Measurements from ENCODE around the gene VN1R5.
"Not testable (repeated sequence)": the region's sequence is repeated elsewhere in the genome, so short reads cannot be mapped to it uniquely, and the experiment has no call there.

VN1R5 gene

DNA sequence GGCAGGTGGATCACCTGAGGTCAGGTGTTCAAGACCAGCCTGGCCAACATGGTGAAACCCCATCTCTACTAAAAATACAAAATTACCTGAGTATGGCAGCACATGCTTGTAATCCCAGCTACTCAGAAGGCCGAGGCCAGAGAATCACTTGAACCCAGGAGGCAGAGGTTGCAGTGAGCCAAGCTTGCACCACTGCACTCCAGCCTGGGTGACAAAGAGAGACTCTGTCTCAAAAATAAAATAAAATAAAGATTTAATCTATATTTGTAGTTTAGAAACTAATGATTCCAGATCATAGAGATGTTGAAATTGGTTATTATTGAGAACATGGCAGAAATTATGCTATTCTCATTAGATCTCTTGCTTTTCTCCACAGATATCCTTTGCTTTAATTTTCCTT lies at the start of gene VN1R5:
Gene VN1R5 (plus strand): TSS at position 301 of the 400 bp plus-strand sequence.
- DNase-seq, result not testable (repeated sequence)

DNA sequence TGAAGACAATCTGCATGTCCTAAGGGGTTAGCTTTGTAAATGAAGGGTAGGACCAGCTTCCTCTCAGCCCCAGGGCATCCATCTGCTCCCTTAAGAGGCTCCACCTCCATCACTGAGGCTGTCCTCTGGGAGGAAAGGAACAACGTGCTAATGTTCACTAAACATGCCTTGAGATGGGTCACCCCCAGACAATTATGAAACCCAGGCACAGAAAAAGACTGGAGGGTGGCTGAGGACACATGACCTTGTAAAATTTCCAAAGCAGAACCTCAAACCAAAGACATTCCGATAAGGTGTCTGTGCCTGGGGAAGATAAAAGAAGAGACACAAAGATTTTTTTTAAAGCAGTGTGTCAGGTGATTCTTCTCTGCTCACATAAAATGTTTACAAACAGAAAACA lies 46.5 kb upstream of the VN1R5 start:
- DNase-seq, result no peak

DNA sequence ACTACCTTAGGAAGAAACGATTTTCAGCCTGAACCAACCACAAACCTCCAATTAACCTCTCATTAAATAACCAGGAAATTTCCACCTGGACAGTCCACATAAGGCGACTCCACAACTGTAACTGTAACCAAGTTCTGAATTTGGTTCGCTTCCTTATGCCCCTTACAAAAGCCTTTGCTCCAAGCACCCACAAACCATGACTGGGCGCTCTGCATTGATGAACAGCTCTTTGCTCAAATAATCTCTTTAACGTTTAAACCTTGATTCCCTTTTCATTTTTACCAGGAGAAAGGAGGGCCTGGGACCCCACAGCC lies 45.9 kb upstream of the VN1R5 start:
- no peak for DNase-seq

DNA sequence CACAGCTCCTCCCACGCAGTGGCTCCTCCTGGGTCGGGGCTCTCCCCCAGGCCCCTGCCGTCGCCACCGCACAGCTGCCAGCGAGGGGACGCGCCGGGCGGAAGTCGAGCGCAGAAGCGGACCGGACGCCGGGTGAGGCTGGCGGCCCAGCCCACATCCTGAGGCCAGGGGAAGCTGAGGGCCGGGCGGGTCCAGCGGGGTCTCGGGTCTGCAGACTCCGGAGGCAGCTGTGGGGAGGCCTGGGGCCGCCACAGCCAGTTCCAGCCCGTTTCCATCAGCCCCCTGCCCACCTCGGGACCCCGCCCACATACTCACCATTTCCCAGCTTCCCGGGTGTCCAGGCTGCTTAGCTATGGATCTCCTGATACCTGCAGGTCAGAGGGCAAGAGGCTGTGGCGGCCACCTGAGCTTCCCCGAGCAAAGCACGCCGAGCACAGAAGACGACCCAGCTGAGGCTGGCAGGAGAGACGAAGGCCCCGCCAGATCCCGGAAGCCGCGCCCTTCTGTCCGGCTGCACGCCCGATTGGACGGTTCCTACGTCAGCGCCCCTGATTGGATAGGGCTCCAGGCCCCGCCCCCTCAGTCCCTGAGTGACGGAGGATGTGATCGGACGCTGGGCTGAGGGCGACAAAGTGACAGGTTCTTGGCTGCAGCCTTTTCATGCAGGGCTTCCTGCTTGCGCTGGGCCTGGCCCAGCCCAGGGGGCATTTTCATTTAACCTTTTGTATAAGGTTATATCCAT lies 45.3 kb upstream of the VN1R5 start:
- peak; percentile 97 for DNase-seq

DNA sequence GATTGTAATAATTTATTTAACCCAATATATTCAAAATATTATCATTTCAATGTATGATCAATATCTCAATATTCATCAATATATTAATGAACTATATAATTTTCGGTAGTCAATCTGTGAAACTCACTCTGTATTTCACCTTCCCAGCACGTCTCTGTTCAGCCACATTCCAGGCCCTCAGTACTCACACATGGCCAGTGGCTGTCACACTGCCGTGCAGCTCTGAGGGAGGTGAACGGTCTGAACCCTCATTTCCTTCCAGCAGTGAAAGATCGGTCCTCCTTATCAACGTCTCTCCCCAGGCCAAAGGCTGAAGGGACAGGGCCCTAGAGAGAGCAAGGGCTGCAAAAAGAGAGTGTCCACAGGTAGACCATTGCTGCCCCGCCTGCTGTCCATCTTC lies 44.5 kb upstream of the VN1R5 start:
- no peak for DNase-seq

DNA sequence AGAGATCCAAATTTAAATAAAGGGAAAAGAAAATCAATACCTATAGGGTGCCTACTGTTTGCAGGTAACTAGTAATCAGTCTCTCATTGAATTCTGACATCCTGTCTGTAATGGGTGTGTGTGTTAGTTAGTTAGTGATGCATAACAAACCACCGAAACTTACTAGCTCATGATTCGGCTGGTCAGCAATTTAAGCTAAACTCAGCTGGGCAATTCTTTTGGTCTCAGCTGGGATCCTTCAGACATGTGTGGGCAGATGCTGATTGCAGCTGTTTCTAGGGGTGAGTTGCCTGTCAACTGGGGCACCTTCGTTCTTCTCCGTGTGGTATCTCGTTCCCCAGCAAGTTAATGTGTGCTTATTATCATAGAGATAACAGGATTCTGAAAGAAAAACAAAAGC lies 43.9 kb upstream of the VN1R5 start:
- no peak for DNase-seq

DNA sequence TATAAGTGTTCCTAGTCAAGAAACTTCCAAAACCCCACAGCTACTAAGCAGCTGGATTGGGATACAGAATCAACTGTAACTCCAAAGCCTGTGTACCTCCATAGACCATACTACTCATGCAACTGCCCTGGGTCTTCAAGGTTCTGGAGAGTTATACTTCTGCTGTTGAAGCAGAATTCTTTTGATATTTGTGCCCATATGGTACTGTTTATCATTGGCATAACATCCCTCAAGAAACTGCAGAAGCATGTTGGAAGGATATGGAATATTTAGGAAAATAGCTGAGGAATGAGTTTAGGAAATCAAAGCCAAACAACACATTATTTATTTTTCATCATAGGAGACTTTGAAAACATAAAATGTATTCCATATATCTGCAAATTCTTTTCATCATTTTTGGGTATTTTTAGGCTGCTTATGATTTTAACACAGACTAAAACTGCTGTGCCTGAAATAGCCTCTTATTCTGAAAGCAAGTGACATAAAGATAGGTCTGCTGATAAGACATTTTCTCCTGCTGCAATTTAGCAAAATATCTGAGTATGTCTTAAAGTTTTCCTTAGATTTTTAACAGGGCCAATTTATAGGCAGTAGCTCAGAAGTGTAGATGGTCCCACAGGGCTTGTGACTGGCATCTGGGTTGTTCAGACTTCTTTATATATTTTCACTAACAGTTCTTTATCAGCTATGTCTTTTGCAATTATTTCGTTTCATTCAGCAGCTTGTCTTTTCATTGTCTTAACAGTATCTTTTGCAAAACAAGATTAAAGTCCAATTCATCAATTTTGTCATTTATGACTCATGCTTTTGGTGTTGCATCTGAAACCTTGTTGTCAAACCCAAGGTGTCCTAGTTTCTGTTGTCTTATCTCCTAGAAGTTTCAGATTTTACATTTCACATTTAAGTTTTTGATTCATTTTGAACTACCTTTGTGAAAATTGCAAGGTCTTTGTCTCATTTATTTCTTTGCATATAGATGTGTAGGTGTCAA lies 43.0 kb upstream of the VN1R5 start:
- DNase-seq, result no peak

DNA sequence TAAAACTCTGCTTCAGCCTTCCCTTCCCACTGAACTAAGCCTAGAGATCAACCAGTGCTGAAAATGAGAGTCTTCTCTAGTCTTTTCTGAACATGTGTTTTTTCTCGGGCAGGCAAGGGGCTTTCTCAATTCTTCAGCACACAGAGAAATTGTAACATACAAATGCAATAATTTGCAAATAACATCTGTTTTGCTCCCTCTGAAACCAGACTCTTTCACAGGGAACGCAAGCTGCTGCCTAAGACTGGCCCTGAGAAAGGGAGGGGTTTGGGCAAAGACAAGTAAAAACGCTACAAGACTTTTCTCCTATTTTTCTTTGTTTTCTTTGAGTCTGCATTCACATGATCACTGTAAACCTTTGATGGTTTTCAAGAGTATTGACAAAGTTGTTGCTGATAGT lies 39.6 kb upstream of the VN1R5 start:
- no peak for DNase-seq

DNA sequence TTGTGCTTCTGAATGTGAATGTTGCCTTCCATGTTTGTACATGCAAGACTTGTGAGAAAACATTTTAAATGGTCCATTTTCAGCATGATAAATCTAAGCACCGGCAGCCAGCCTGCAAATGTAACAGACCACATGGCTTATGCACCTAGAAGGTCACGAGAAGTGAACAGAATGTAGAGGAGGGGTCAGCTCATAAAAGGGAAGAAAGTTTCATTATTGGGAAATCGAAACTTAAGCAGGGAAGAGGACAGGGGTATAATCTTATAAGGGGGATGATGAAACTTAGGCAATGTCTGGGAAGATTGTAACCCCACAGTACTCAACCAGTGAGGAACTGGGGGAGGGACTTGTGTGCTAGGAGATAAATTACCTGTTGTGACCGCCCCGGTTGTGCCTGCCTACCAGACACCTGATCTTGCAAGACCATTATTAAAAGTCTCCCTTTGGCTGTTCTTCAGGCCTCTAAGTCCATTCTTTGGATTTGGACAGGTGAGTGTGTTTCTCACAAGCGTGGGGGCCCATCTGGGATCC lies 37.7 kb upstream of the VN1R5 start:
- no peak for DNase-seq

DNA sequence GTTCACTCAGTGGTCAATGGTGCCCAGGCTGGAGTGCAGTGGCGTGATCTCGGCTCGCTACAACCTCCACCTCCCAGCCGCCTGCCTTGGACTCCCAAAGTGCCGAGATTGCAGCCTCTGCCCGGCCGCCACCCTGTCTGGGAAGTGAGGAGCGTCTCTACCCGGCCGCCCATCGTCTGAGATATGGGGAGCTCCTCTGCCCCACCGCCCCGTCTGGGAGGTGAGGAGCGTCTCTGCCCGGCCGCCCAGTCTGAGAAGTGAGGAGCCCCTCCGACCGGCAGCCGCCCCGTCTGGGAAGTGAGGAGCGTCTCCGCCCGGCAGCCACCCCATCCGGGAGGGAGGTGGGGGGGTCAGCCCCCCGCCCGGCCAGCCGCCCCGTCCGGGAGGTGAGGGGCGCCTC lies 35.6 kb upstream of the VN1R5 start:
- DNase-seq, result not testable (repeated sequence)

DNA sequence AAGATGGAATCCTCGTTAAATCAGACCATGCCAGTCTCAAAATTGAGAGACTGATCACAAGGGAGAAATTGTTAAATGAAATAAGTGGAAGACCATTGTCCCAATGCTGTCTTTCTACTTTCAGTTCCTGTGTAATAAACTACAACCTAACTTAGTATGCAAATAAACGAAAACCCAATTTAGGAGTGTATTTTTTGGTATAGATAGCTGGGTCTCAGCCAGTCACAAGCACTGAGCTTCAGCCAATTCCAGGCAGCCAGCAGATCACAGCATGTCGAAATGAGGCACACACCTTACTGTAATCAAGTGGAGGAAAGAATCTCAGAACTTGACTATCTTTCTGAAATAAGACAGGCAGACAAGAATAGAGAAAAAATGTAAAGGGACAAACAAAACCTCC lies 33.0 kb upstream of the VN1R5 start:
- no peak for DNase-seq

DNA sequence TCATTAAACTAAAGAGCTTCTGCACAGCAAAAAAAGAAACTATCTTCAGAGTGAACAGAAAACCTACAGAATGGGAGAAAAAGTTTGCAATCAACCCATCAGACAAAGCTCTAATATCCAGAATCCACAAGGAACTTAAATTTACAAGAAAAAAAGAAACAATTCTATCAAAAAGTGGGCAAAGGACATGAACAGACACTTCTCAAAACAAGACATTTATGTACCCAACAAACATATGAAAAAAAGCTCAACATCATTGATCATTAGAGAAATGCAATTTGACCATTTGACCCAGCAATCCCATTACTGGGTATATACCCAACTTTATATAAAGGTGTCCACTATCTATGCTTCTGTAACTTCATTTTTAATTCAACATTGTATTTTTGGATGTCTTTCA lies 31.1 kb upstream of the VN1R5 start:
- DNase-seq, result no peak

DNA sequence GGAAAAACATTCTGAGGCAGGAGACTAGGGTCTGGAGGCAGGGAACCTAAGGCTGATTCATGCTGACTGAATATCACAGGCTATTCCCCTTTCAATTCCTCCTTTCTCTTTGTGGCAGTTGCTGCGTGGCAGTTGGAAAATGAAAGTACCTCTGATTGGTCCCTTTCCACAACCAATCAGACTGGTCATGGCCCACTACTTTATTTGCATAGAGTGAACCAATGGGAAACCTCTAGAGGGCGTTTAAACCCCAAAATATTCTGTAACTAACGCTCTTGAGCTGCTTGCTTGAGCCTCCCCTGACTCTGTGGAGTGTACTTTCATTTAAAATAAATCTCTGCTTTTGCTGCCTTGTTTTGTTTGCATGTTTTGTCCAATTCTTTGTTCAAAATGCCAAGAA lies 27.7 kb upstream of the VN1R5 start:
- DNase-seq, result no peak

DNA sequence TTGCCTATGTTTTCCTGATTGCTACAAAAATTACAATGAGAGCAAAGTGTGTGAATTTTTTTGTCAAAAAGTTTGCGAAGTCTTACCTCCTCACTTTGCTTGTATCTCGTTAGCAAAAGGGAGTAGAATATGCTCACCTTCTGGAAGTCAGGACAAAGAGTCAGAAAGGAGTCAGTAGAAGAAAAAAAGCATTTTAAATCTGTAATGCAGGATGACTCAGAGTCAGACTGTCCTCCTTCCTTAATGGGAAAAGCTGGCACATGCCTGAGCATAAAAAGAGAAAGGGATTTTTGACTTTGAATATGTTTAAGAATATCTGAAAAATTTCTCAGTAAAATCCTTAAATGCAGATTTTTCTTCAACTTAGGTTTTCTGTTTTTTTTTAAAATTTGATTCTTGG lies 14.2 kb upstream of the VN1R5 start:
- no peak for DNase-seq

DNA sequence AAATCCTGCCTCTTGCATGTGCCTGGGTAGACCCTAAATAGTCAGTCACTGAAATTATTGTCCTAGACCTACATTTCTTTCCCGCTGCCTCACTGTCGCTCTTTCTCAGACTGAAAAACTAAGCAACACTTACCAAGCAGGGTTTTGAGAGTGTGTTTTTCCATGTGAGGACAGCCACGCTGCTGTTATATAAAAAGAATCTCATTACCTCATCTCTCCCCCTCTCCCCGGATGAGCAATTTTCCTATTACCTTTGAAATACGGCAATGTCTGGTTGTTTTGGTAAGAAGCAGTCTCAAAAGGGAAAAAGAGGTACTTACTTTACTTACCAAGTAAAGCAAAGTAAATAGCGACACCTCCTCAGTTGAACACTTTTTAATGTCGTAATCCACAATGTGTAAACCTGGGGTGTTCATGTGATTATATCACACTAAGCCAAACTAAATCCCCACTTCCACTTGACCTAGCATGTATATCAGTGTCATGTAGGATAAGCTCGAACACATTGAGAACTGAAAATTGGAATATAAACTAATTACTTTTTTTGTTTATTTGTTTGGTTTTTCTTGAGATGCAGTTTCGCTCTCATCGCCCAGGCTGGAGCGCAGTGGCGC lies 12.2 kb upstream of the VN1R5 start:
- DNase-seq, result no peak

DNA sequence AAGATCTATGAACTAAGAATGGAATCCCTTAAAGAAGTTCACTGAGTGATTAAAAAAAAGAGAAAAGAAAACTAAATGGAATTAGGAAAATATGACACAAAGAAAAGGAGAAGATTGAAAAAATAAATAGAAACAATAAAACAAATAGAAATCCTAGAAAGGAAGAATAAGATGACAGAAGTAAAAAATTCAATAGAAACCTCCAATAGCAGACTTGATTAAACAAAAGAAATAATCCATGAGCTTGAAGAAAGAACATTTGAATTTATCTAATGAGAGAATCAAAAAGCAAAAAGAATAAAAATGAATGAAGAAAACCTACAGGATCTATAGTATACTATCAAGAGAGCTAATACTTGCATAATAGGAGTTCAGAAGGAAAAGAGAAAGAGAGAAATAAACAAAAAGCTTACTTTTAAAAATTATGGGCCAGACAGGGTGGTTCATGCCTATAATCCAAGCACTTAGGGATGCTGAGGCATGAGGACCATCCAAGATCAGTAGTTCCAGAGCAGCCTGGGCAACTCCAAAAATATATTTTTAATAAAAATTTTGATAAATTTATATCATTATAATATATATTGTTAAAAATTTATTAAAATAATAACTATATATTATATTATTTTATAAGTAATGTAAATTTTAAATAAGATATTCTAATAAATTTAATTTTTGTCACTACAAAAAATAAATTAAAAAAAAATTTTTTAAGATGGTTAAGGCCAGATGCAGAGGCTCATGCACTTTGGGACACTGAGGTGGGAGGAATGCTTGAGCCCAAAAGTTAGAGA lies 9.4 kb upstream of the VN1R5 start:
- no peak for DNase-seq

DNA sequence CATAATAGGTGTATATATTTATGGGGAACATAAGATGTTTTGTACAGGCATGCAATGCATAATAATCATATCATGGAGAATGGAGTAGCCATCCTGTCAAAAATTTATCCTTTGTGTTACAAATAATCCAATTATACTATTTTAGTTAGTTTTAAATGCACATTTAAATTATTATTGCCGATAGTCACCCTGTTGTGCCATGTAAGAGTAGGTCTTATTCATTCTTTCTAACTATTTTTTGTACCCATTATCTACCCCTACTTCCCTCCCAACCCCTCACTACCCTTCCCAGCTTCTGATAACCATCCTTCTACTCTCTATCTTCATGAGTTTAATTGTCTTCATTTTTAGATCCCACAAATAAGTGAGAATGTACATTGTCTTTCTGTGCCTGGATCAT lies 8.3 kb upstream of the VN1R5 start:
- DNase-seq, result no peak

DNA sequence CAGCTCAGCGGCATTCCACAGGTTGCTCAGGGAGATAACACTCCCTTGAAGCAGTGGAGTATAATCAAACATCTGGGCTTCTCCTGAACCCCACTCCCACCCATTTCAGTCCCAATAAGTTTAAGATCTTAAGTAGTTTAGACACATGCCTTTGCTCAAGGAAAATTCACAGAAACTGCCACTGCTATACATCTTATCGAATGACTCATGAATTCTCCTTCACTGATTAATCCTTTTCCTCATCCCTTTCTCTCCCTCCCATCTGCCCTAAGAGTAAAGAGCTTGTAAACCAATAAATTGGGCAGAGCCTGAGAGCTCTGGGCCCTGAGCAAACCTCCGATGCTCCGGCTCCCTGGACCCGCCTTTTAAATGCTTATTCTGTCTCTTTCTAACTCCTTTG lies 10.2 kb downstream of the VN1R5 start:
- no peak for DNase-seq

DNA sequence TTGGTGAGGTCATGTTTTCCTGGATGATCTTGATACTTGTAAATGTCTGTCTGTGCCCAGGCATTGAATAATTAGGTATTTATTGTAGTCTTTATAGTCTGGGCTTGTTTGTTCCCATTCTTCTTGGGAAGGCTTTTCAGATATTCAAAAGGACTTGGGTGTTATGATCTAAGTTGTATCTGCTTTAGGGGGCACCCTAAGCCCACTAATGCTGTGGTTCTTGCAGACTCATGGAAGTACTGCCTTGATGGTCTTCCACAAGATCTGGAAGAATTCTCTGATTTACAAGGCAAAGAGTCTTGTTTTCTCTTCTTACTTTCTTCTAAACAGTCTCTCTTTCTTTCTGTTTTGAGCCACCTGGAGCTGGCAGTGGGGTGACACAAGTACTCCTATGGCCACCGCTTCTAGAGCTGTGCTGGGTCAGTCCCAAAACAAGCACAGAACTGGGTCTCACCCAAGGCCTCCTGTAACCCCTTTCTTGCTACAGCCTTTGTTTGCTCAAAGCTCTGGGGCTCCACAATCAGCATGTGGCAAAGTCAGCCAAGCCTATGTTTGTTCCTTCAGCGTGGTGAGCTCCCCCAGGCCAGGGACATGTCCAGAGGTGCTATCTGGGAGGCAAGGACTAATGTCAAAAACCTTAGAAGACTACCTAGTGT lies 12.6 kb downstream of the VN1R5 start:
- no peak for DNase-seq

DNA sequence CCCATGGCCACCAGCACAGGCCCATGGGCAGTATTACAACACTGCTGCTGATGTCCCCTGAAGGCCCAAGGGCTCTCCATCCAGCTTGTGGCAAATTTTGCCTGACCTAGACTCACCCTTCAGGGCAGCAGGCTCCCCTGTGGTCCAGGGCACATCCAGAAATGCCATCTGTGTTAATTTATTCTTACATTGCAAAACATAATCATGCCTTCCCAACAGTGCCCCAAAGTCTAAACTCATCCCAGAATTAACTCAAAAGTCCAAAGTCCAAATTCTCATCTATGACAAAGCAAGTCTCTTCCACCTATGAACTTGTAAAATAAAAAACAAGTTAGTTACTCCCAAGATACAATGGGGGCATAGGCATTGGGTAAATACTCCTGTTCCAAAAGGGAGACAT lies 13.3 kb downstream of the VN1R5 start:
- DNase-seq, result no peak

DNA sequence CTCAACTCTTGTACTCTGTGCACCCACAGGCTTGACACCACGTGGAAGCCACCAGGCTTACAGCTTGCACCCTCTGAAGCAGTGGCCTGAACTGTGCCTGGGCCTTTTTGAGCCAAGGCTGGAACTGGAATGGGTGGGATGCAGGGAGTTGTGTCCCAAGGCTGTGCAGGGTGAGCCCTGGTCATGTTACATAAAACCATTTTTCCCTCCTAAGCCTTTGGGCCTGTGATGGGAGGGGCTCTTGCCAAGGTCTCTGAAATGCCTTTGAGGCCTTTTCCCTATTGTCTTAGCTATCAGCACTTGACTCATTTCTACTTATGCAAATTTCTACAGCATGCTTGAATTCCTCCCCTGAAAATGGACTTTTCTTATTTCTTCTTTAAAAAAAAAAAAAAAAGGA lies 14.1 kb downstream of the VN1R5 start:
- no peak for DNase-seq

DNA sequence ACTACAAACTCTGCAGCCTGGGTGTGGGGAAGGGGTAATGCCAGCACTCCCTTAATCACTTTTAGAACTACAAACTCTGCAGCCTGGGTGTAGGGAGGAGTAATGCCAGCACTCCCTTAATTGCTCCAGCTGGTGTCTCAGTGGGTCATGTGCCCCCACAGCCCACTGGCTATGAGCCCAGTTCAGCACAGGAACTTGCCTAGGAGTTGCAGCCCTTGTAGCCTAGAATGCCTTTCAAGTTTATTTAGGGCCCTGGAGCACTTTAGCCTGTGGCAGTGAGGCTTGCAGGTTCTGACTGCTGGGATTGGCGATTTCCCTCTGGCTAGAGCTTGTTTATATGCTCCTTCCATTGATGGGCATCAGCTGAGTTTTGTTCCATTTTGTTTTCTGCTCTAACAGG lies 17.1 kb downstream of the VN1R5 start:
- no peak for DNase-seq

All from activated CD8-positive, alpha-beta memory T cell treated with anti-CD3 and anti-CD28 coated beads, Interleukin-2, amount 50 U/mL, for 48 hours (primary cell).